B cell (primary cell): ENCODE data around the gene TDRKH. TPM values are rescaled to one million over a fixed set of nuclear protein-coding genes. Genes with fewer than 3 reads are reported as not detected.

Experiments
- ATAC-seq: fragments of 200-7000 bp; cut with Tn5 transposase; one replicate; pipeline ENCODE4 v1.10.0; 2021; ENCODE audit warnings: low read depth, mild to moderate bottlenecking, moderate number of reproducible peaks, moderate library complexity
- CTCF ChIA-PET: fragments of 350-600 bp; sonication (Branson Sonifier 250); formaldehyde crosslinking; loops from one replicate; lab custom pipeline; 2021; ENCODE audit warnings: antibody characterized with exemption, inconsistent platforms; lab: Charles Lee
- POLR2A ChIA-PET: fragments of 350-600 bp; sonication (Branson Sonifier 250); formaldehyde crosslinking; loops from one replicate; lab custom pipeline; 2021; ENCODE audit warnings: antibody characterized with exemption; lab: Charles Lee
- DNase-seq: peaks from one replicate; pipeline ENCODE4 v3.0.0; 2013
- H2AFZ ChIP-seq: 2 replicates; pipeline ENCODE4 v1.6.1; 2012; ENCODE audit warnings: mild to moderate bottlenecking, low read depth, low read length; ENCODE audit not compliant: insufficient read depth, poor library complexity, severe bottlenecking
- H3K27ac ChIP-seq, 2 donors: 1 replicate in 1 of 2; 2 replicates in 1 of 2; pipeline ENCODE4 v1.5.1; 2012 to 2013; ENCODE audit warnings: low read length in 2 of 2, mild to moderate bottlenecking in 2 of 2, moderate library complexity in 1 of 2
- H3K27me3 ChIP-seq, 4 experiments: fragments of 200-600 bp in 1 of 4; sonication (generic) in 1 of 4; replicated peaks in 1 of 4; 1 replicate in 2 of 4; 2 replicates in 2 of 4; pipeline versions ENCODE4 v1.6.1 to v1.7.0; 2013 to 2016; ENCODE audit warnings: low read length in 3 of 4, mild to moderate bottlenecking in 2 of 4, mixed read lengths in 1 of 4, moderate library complexity in 1 of 4; ENCODE audit not compliant: insufficient read depth in 4 of 4, control insufficient read depth in 3 of 4; ENCODE audit errors: control extremely low read depth in 1 of 4
- H3K36me3 ChIP-seq, 2 experiments: replicated peaks in 1 of 2; 1 replicate in 1 of 2; 2 replicates in 1 of 2; pipeline versions ENCODE4 v1.6.1 to v1.7.1; 2013; ENCODE audit warnings: low read length in 1 of 2; ENCODE audit not compliant: insufficient read depth in 2 of 2, control insufficient read depth in 1 of 2; ENCODE audit errors: control extremely low read depth in 1 of 2, extremely low read depth in 1 of 2
- H3K4me1 ChIP-seq, 2 donors: fragments of 200-600 bp in 1 of 2; sonication (generic) in 1 of 2; 1 replicate in 1 of 2; 2 replicates in 1 of 2; pipeline versions ENCODE4 v1.5.1 to v1.6.1; 2013 to 2017; ENCODE audit warnings: low read length in 2 of 2; ENCODE audit not compliant: control insufficient read depth in 2 of 2, insufficient read depth in 2 of 2
- H3K4me2 ChIP-seq: replicated peaks from 2 replicates; pipeline ENCODE3; 2012; ENCODE audit warnings: mild to moderate bottlenecking, low read depth, low read length; ENCODE audit not compliant: poor library complexity, severe bottlenecking
- H3K4me3 ChIP-seq, 5 experiments: fragments of 200-600 bp in 1 of 5; sonication (generic) in 1 of 5; 1 replicate in 3 of 5; 2 replicates in 2 of 5; pipeline versions ENCODE4 v1.5.1 to v1.7.0; 2011 to 2016; ENCODE audit warnings: low read length in 4 of 5, mild to moderate bottlenecking in 4 of 5, low read depth in 2 of 5, control low read depth in 1 of 5, moderate library complexity in 1 of 5; ENCODE audit not compliant: insufficient read depth in 1 of 5; ENCODE audit errors: control extremely low read depth in 1 of 5, extremely low read depth in 1 of 5
- H3K79me2 ChIP-seq: fragments of 200-600 bp; sonication (generic); one replicate; pipeline ENCODE4 v1.6.0; 2016; ENCODE audit warnings: low read length; ENCODE audit not compliant: control insufficient read depth, insufficient read depth
- H3K9ac ChIP-seq: fragments of 200-600 bp; sonication (generic); 2 replicates; pipeline ENCODE4 v1.6.1; 2017; ENCODE audit warnings: mild to moderate bottlenecking, low read length, moderate library complexity
- H3K9me3 ChIP-seq, 3 donors: one replicate each; pipeline versions ENCODE4 v1.6.1 to v1.7.1; 2013; ENCODE audit warnings: low read length in 2 of 3; ENCODE audit not compliant: control insufficient read depth in 2 of 3, insufficient read depth in 1 of 3; ENCODE audit errors: control extremely low read depth in 1 of 3
- H4K20me1 ChIP-seq: 2 replicates; pipeline ENCODE4 v1.6.0; 2012; ENCODE audit warnings: mild to moderate bottlenecking, low read length; ENCODE audit not compliant: insufficient read depth, control insufficient read depth, poor library complexity, severe bottlenecking
- H3K27ac Mint-ChIP-seq: one replicate; pipeline ENCODE4 v1.8.0; 2021; ENCODE audit warnings: mixed read lengths
- H3K27me3 Mint-ChIP-seq: one replicate; pipeline ENCODE4 v1.8.0; 2021; ENCODE audit warnings: mixed read lengths
- H3K4me1 Mint-ChIP-seq: one replicate; pipeline ENCODE4 v1.8.0; 2021; ENCODE audit warnings: mixed read lengths
- H3K4me3 Mint-ChIP-seq: one replicate; pipeline ENCODE4 v1.8.0; 2021; ENCODE audit warnings: mixed read lengths
- H3K9me3 Mint-ChIP-seq: one replicate; pipeline ENCODE4 v1.8.0; 2022; ENCODE audit warnings: mixed read lengths; ENCODE audit not compliant: insufficient read depth
- CTCF ChIP-seq: fragments of 200-600 bp; IDR thresholded peaks from one replicate; pipeline ENCODE4 v1.8.0; 2022; ENCODE audit warnings: antibody characterized with exemption, mild to moderate bottlenecking
- EZH2 ChIP-seq: IDR thresholded peaks from 2 replicates; pipeline ENCODE4 v1.6.1; 2012; ENCODE audit warnings: borderline replicate concordance, low read depth, mild to moderate bottlenecking, moderate library complexity, low read length; ENCODE audit not compliant: insufficient read depth, poor library complexity, severe bottlenecking
- WGBS: methylation state at CpG from one replicate; pipeline ENCODE4 v1.1.5; 2013; ENCODE audit warnings: missing lambda C conversion rate; ENCODE audit not compliant: insufficient coverage; 5-methylcytosine and 5-hydroxymethylcytosine counted together
- intact Hi-C: fragments of 100-400 bp; cut with micrococcal nuclease; formaldehyde crosslinking; loops from one replicate; pipeline ENCODE4 v1.10.0; 2022
- polyA plus RNA-seq: library from polyadenylated mRNA; depleted of rRNA; stranded (reverse); fragments of >200 nt; gene quantifications from 2 replicates; pipeline ENCODE4 v1.2.3, GENCODE V29; 2012
- total RNA-seq, 2 donors: library from RNA; stranded (reverse); fragments of 120-200 nt in 1 of 2; gene quantifications; 1 replicate in 1 of 2; 2 replicates in 1 of 2; pipeline versions ENCODE4 v1.2.3 to v1.2.4, GENCODE V29; 2013 to 2022

The TDRKH gene
- total and polyA plus RNA-seq, 2 donors (not counting 1 experiment from before 2014, with no cell fraction given), result 2.0 to 13.3 TPM

GRCh38 chr1:151728151-151729054 is 61.9 kb downstream of the TDRKH start:
- H3K27me3 Mint-ChIP-seq, result peaks cover 70% of the 10 kb centered on the region

More at GRCh38 chr1:151728151-151729054, 61.9 kb downstream of the TDRKH start:
- Histone ChIP-seq H3K4me2 (no peak overlapping the region), H3K9ac (no peak overlapping the region), H3K9me3 (no peaks in the 10 kb centered on the region), H3K36me3 (no peaks in the 10 kb centered on the region), H3K27me3 (peaks cover 0 to 43% (median 22%) of the 10 kb centered on the region in 4 experiments), H3K4me3 (no peak overlapping the region), H2AFZ (no peak overlapping the region), H3K4me1 (no peaks in the 10 kb centered on the region), H3K79me2 (no peaks in the 10 kb centered on the region), H3K27ac (no peak overlapping the region), H4K20me1 (no peaks in the 10 kb centered on the region)
- 80% methylated on average over 12 of the region's 19 CpGs for WGBS
- Mint-ChIP-seq H3K9me3 (no peaks in the 10 kb centered on the region), H3K4me1 (no peaks in the 10 kb centered on the region), H3K4me3 (no peak overlapping the region), H3K27ac (no peak overlapping the region)
- no peak for TF ChIP-seq EZH2
- TF ChIP-seq CTCF, result no peak
- POLR2A ChIA-PET, result no interaction called here
- DNase-seq (no peak), ATAC-seq (no peak)
- intact Hi-C loops, result loop anchor here (10.0 kb wide), 1 partner anchor 106 kb away; the partner anchor contains the start of genes C2CD4D and RORC
- CTCF ChIA-PET, result interaction anchor here (1.2 kb wide), 1 partner anchor 108 kb away, joined by 3 read pairs; no protein-coding TSS in a partner anchor
